Liver (tissue), 9 donors: ENCODE measurements around the gene COMMD10. TPM values are rescaled to one million over a fixed set of nuclear protein-coding genes. Genes with fewer than 3 reads are reported as not detected.

Experiments used
- DNase-seq: peaks from one replicate; pipeline ENCODE4 v3.0.0-alpha.2; 2017; ENCODE audit warnings: low spot score
- H3K27ac ChIP-seq, 2 donors: one replicate each; pipeline ENCODE4 v1.7.0; 2013; ENCODE audit warnings: inconsistent platforms in 2 of 2, low read length in 2 of 2, control low read depth in 1 of 2, low read depth in 1 of 2, mild to moderate bottlenecking in 1 of 2
- H3K27me3 ChIP-seq, 4 donors: one replicate each; pipeline versions ENCODE4 v1.6.1 to v1.7.0; 2013; ENCODE audit warnings: low read length in 3 of 4, inconsistent platforms in 1 of 4, mild to moderate bottlenecking in 1 of 4, moderate library complexity in 1 of 4; ENCODE audit not compliant: control insufficient read depth in 4 of 4, insufficient read depth in 4 of 4
- H3K36me3 ChIP-seq, 4 donors: one replicate each; pipeline versions ENCODE4 v1.6.1 to v1.7.0; 2013; ENCODE audit warnings: low read length in 3 of 4, mild to moderate bottlenecking in 3 of 4, low read depth in 1 of 4, moderate library complexity in 1 of 4; ENCODE audit not compliant: control insufficient read depth in 4 of 4, insufficient read depth in 3 of 4
- H3K4me1 ChIP-seq, 4 donors: one replicate each; pipeline versions ENCODE4 v1.6.1 to v1.7.0; 2013; ENCODE audit warnings: low read length in 3 of 4, mild to moderate bottlenecking in 3 of 4, moderate library complexity in 1 of 4; ENCODE audit not compliant: control insufficient read depth in 4 of 4, insufficient read depth in 4 of 4
- H3K4me3 ChIP-seq, 3 donors: one replicate each; pipeline versions ENCODE4 v1.6.1 to v1.7.0; 2013; ENCODE audit warnings: low read length in 3 of 3, control low read depth in 1 of 3, low read depth in 1 of 3, mild to moderate bottlenecking in 1 of 3
- H3K9ac ChIP-seq, 2 donors: one replicate each; pipeline ENCODE4 v1.7.0; 2013; ENCODE audit warnings: low read length in 2 of 2, mild to moderate bottlenecking in 2 of 2, moderate library complexity in 2 of 2, control low read depth in 1 of 2, low read depth in 1 of 2
- H3K9me3 ChIP-seq, 4 donors: one replicate each; pipeline versions ENCODE4 v1.6.1 to v1.7.0; 2013; ENCODE audit warnings: low read length in 3 of 4; ENCODE audit not compliant: control insufficient read depth in 4 of 4
- EGR1 ChIP-seq, 2 donors: IDR thresholded peaks; 2 replicates each; pipeline ENCODE4 v1.6.1; 2016 to 2018; ENCODE audit warnings: antibody characterized with exemption in 2 of 2, low read depth in 2 of 2
- FOXA1 ChIP-seq: IDR thresholded peaks from 2 replicates; pipeline ENCODE4 v1.6.1; 2016; ENCODE audit warnings: antibody characterized with exemption
- FOXA2 ChIP-seq: IDR thresholded peaks from 2 replicates; pipeline ENCODE4 v1.6.1; 2016; ENCODE audit warnings: antibody characterized with exemption
- GABPA ChIP-seq, 2 donors: IDR thresholded peaks in 1 of 2; conservative IDR thresholded peaks in 1 of 2; 2 replicates each; pipeline ENCODE4 v1.6.1; 2016; ENCODE audit warnings: antibody characterized with exemption in 2 of 2, mild to moderate bottlenecking in 1 of 2, moderate library complexity in 1 of 2
- HNF4A ChIP-seq, 2 donors: conservative IDR thresholded peaks; 2 replicates each; pipeline ENCODE4 v1.6.1; 2016; ENCODE audit warnings: antibody characterized with exemption in 2 of 2, mild to moderate bottlenecking in 2 of 2
- HNF4G ChIP-seq: IDR thresholded peaks from 2 replicates; pipeline ENCODE4 v1.6.1; 2016; ENCODE audit warnings: antibody characterized with exemption
- JUND ChIP-seq, 2 donors: IDR thresholded peaks; 2 replicates each; pipeline ENCODE4 v1.6.1; 2016; ENCODE audit warnings: antibody characterized with exemption in 2 of 2
- NR2F2 ChIP-seq: IDR thresholded peaks from 2 replicates; pipeline ENCODE4 v1.6.1; 2016; ENCODE audit warnings: antibody characterized with exemption
- RAD21 ChIP-seq, 2 donors: IDR thresholded peaks; 2 replicates each; pipeline ENCODE4 v1.6.1; 2016; ENCODE audit warnings: antibody characterized with exemption in 2 of 2, mild to moderate bottlenecking in 2 of 2
- RXRA ChIP-seq, 2 donors: IDR thresholded peaks; 2 replicates each; pipeline ENCODE4 v1.6.1; 2017 to 2018; ENCODE audit warnings: antibody characterized with exemption in 2 of 2, mild to moderate bottlenecking in 1 of 2
- SP1 ChIP-seq: IDR thresholded peaks from 2 replicates; pipeline ENCODE4 v1.6.1; 2018; ENCODE audit warnings: antibody characterized with exemption, mild to moderate bottlenecking
- TAF1 ChIP-seq: conservative IDR thresholded peaks from 2 replicates; pipeline ENCODE4 v1.6.1; 2016; ENCODE audit warnings: antibody characterized with exemption, mild to moderate bottlenecking
- YY1 ChIP-seq: IDR thresholded peaks from 2 replicates; pipeline ENCODE4 v1.6.1; 2016; ENCODE audit warnings: antibody characterized with exemption, mild to moderate bottlenecking
- WGBS: extraction: QIAGEN DNeasy Blood & Tissue Kit; methylation state at CpG from one replicate; pipeline ENCODE4 v1.1.7; 2013; 5-methylcytosine and 5-hydroxymethylcytosine counted together
- polyA plus RNA-seq, 2 donors: library from polyadenylated mRNA; stranded (reverse) in 1 of 2; unstranded in 1 of 2; fragments of 200-250 nt in 1 of 2; fragments of >200 nt in 1 of 2; fragmentation: Nextera tagmentation in 1 of 2; extraction: Ambion mirVana in 1 of 2; gene quantifications; one replicate each; pipeline versions ENCODE4 v1.2.1 to v1.2.3, GENCODE V29; 2013 to 2015
- total RNA-seq, 2 donors: library from RNA; depleted of rRNA; stranded (reverse); fragments of >200 nt; gene quantifications; one replicate each; pipeline ENCODE4 v1.2.3, GENCODE V29; 2014
- TF ChIP-seq, protein P1 (sequence below): IDR thresholded peaks from 2 replicates; pipeline ENCODE4 v1.6.1; 2016; ENCODE audit warnings: antibody characterized with exemption
- TF ChIP-seq, protein P2 (sequence below): fragments of 150-350 bp; IDR thresholded peaks from 2 replicates; pipeline ENCODE4 v1.5.1; 2017; ENCODE audit warnings: improper control_type of control experiment, low read depth, low read length; ENCODE audit not compliant: missing input control
- TF ChIP-seq, protein P3 (sequence below): IDR thresholded peaks from 2 replicates; pipeline ENCODE4 v1.6.1; 2016; ENCODE audit warnings: antibody characterized with exemption
- TF ChIP-seq, protein P4 (sequence below): IDR thresholded peaks from 2 replicates; pipeline ENCODE4 v1.6.1; 2016; ENCODE audit warnings: antibody characterized with exemption, mild to moderate bottlenecking
- TF ChIP-seq, protein P5 (sequence below): IDR thresholded peaks from 2 replicates; pipeline ENCODE4 v1.6.1; 2016; ENCODE audit warnings: antibody characterized with exemption
- donor health status: healthy.
- donor health status: healthy.
- donor health status: healthy.
- donor health status: healthy.
- donor health status: healthy.

COMMD10 gene
- total and polyA plus RNA-seq, 4 donors, result 8.9 to 30.5 (median 19.3) TPM

DNA sequence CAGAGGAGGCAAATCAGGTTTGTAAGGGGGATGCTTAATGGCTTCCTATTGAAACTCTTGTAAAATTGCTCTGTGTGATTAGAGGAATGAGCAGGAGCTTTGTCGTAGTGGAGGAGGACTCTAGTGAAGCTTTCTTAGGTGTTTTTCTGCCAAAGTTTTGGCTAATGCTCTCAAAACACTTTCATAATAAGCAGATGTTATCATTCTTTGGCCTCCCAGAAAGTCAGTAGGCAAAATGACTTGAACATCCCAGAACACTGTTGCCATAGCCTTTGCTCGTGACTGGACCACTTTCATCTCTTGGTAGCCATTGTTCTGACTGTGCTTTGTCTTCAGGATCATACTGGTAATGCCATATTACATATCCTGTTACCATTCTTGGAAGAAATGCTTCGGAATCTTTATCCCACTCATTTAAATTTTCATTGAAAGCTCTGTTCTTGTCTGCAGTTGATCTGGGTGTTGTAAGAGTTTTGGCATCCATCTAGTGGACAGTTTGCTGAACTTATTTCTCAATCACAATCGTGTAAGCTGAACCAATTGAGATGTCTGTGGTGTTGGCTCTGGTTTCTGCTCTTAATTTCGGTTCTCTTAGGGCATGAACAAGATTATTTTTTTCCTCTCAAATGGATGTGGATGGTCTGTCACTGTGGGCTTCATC lies 187.6 kb downstream of the COMMD10 start:
- Histone ChIP-seq H3K27ac (peak overlapping the region; percentile 51 to 78), H3K4me1 (peaks cover 5 to 40% (median 27%) of the 10 kb centered on the region in 4 donors), H3K9ac (no peak overlapping the region), H3K9me3 (peaks cover 0 to 7% (median 2%) of the 10 kb centered on the region in 4 donors), H3K4me3 (peak overlapping the region in 1 of 3 donors; percentile 8), H3K36me3 (no peaks in the 10 kb centered on the region), H3K27me3 (no peaks in the 10 kb centered on the region)
- TF ChIP-seq SP1 (peak; percentile 36), RXRA (IDR thresholded peaks at IDR 0.05) (peak; percentile 38 to 53), JUND (IDR thresholded peaks at IDR 0.05) (peak; percentile 16 to 36), RAD21 (IDR thresholded peaks at IDR 0.05) (peak; percentile 61 to 67), FOXA2 (peak; percentile 14), HNF4G (no peak), NR2F2 (no peak), TAF1 (no peak), EGR1 (IDR thresholded peaks at IDR 0.05; ENCODE audit: low read depth in 2 of 2) (no peak), YY1 (peak; percentile 55), HNF4A (conservative IDR thresholded peaks at IDR 0.05) (peak; percentile 61 to 64), FOXA1 (no peak), GABPA (IDR thresholded peaks at IDR 0.05 in 1 of 2, conservative IDR thresholded peaks at IDR 0.05 in 1 of 2) (no peak)
- TF ChIP-seq, protein P1, sequence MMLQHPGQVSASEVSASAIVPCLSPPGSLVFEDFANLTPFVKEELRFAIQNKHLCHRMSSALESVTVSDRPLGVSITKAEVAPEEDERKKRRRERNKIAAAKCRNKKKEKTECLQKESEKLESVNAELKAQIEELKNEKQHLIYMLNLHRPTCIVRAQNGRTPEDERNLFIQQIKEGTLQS, result no peak
- TF ChIP-seq, protein P2, sequence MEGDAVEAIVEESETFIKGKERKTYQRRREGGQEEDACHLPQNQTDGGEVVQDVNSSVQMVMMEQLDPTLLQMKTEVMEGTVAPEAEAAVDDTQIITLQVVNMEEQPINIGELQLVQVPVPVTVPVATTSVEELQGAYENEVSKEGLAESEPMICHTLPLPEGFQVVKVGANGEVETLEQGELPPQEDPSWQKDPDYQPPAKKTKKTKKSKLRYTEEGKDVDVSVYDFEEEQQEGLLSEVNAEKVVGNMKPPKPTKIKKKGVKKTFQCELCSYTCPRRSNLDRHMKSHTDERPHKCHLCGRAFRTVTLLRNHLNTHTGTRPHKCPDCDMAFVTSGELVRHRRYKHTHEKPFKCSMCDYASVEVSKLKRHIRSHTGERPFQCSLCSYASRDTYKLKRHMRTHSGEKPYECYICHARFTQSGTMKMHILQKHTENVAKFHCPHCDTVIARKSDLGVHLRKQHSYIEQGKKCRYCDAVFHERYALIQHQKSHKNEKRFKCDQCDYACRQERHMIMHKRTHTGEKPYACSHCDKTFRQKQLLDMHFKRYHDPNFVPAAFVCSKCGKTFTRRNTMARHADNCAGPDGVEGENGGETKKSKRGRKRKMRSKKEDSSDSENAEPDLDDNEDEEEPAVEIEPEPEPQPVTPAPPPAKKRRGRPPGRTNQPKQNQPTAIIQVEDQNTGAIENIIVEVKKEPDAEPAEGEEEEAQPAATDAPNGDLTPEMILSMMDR, result peak; percentile 45
- TF ChIP-seq, protein P3, sequence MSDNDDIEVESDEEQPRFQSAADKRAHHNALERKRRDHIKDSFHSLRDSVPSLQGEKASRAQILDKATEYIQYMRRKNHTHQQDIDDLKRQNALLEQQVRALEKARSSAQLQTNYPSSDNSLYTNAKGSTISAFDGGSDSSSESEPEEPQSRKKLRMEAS, result peak; percentile 19
- TF ChIP-seq, protein P4, sequence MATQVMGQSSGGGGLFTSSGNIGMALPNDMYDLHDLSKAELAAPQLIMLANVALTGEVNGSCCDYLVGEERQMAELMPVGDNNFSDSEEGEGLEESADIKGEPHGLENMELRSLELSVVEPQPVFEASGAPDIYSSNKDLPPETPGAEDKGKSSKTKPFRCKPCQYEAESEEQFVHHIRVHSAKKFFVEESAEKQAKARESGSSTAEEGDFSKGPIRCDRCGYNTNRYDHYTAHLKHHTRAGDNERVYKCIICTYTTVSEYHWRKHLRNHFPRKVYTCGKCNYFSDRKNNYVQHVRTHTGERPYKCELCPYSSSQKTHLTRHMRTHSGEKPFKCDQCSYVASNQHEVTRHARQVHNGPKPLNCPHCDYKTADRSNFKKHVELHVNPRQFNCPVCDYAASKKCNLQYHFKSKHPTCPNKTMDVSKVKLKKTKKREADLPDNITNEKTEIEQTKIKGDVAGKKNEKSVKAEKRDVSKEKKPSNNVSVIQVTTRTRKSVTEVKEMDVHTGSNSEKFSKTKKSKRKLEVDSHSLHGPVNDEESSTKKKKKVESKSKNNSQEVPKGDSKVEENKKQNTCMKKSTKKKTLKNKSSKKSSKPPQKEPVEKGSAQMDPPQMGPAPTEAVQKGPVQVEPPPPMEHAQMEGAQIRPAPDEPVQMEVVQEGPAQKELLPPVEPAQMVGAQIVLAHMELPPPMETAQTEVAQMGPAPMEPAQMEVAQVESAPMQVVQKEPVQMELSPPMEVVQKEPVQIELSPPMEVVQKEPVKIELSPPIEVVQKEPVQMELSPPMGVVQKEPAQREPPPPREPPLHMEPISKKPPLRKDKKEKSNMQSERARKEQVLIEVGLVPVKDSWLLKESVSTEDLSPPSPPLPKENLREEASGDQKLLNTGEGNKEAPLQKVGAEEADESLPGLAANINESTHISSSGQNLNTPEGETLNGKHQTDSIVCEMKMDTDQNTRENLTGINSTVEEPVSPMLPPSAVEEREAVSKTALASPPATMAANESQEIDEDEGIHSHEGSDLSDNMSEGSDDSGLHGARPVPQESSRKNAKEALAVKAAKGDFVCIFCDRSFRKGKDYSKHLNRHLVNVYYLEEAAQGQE, result peak; percentile 34
- TF ChIP-seq, protein P5, sequence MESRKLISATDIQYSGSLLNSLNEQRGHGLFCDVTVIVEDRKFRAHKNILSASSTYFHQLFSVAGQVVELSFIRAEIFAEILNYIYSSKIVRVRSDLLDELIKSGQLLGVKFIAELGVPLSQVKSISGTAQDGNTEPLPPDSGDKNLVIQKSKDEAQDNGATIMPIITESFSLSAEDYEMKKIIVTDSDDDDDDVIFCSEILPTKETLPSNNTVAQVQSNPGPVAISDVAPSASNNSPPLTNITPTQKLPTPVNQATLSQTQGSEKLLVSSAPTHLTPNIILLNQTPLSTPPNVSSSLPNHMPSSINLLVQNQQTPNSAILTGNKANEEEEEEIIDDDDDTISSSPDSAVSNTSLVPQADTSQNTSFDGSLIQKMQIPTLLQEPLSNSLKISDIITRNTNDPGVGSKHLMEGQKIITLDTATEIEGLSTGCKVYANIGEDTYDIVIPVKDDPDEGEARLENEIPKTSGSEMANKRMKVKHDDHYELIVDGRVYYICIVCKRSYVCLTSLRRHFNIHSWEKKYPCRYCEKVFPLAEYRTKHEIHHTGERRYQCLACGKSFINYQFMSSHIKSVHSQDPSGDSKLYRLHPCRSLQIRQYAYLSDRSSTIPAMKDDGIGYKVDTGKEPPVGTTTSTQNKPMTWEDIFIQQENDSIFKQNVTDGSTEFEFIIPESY, result no peak
- WGBS, result 34% methylated on average over 5 of the region's 5 CpGs
- no peak for DNase-seq
